ENCODE measurements around the gene MRPS25.

- TF ChIP-seq SP1 (IDR thresholded peaks at IDR 0.05) (no peak), HDGF (IDR thresholded peaks at IDR 0.05; ENCODE audit: borderline replicate concordance) (0 out of 2 replicates have a peak, but pooled peaks have one; percentile 34), LEF1 (IDR thresholded peaks at IDR 0.05; ENCODE audit: borderline replicate concordance) (no peak), FOXK2 (IDR thresholded peaks at IDR 0.05) (no peak), SUZ12 (IDR thresholded peaks at IDR 0.05) (no peak), NFRKB (IDR thresholded peaks at IDR 0.05) (no peak), FOXM1 (IDR thresholded peaks at IDR 0.05; ENCODE audit: borderline replicate concordance) (no peak), L3MBTL2 (conservative IDR thresholded peaks at IDR 0.05) (no peak), ELF4 (IDR thresholded peaks at IDR 0.05) (no peak), TARDBP (IDR thresholded peaks at IDR 0.05) (no peak), ARNT (IDR thresholded peaks at IDR 0.05) (no peak), BHLHE40 (IDR thresholded peaks at IDR 0.05; ENCODE audit: borderline replicate concordance) (no peak), CTBP1 (IDR thresholded peaks at IDR 0.05; ENCODE audit: borderline replicate concordance) (no peak), FOXA1 (IDR thresholded peaks at IDR 0.05) (no peak)
These were observed 13.6 kb downstream of the MRPS25 start for GRCh38 chr3:15051531-15051930.
